HL-60/S4 (cell line): ENCODE data around the gene EPN2.

Experiments
- in situ Hi-C: fragments of 300-500 bp; cut with MboI; formaldehyde crosslinking; loops from 2 replicates; pipeline ENCODE4 v1.14.3; 2022; ENCODE audit warnings: low sequenced_read_pairs

EPN2 gene

DNA sequence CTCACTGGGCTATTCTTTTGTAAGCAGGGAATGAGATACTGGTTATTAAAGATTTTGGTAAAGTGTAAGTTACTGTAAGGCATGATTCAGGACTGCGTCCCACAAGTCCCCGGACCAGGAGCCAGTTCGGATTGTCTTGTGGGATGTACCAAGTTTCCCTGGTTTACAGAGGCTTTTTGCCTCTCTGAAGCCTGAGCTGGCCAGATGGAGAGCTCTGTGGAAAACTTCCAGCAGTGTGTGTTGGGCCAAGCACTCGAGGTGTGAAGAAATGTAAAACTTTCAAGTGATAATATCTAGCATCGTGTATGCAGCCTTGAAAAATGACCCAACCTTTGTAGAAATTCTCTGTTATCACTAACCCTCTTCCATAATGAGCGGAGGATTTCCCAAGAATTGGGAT, 2.4 kb downstream of the EPN2 start:
- in situ Hi-C loops = no loop called here

DNA sequence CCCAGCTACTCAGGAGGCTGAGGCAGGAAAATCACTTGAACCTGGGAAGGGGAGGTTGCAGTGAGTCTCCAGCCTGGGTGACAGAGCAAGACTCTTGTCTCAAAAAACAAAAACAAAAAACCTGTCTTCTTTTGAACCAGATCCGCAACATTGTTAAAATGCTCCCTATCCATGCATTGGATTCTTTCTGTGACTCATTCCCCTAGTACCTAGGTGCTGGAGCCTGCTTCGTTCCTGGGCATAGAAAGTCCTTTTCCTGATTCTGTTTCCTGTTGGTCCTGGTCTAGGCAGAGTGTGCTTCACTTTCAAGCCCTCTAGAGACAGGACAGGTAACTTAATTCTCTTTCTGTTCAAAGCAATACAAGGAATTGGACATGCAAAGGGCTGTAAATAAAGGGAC, 5.2 kb downstream of the EPN2 start:
- in situ Hi-C loops = no loop called here

DNA sequence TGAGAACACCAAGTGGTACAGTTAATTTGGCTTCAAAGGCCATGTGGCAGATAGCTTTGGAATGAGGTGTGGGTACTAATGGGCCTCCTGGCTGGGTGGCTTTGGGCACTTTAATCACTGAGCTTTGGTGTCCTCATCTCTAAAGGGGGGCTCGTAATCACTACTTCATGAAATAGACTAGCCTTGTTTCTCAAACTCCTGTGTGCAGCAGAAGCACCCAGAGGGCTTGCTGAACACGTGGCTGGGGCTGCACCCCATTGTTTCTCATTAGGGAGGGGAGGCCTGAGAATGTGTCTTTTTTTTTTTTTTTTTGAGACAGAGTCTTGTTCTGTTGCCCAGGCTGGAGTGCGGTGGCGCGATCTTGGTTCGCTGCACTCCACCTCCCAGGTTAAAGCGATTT, 5.8 kb downstream of the EPN2 start:
- in situ Hi-C loops = no loop called here

DNA sequence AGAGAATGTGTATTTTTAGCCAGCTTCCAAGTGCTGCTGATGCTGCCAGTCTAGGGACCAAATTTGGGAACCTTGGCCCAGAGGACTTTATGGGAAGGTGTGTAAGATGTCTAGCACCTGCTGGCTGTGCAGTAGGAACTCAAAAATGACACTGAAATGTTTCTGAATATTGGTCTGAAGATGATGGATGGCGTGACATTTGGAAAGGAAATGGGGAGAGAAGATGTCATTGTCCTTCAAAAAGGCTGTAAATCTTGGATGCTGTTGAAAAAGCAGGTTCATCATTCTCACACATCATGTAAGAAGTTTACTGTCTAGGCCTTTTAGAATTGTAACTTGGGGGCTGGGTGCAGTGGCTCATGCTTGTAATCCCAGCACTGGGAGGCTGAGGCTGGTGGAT, 6.7 kb downstream of the EPN2 start:
- in situ Hi-C loops = no loop called here

DNA sequence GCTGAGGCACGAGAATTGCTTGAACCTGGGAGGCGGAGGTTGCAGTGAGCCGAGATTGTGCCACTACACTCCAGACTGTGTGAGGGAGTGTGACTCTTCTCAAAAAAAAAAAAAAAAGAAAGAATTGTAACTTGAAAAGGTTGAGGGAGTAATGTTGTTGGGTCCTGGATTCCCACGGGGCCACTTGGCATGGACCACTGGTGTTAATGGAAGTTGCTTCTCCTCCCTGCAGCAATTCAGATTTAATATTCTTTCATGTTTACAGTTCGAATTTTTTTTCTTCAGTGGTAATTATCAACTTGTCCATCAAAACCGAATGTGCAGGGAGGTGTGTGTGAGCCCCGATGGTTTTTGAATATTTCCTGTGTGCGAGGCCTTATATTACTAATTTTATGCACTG, 7.2 kb downstream of the EPN2 start:
- in situ Hi-C loops = no loop called here

DNA sequence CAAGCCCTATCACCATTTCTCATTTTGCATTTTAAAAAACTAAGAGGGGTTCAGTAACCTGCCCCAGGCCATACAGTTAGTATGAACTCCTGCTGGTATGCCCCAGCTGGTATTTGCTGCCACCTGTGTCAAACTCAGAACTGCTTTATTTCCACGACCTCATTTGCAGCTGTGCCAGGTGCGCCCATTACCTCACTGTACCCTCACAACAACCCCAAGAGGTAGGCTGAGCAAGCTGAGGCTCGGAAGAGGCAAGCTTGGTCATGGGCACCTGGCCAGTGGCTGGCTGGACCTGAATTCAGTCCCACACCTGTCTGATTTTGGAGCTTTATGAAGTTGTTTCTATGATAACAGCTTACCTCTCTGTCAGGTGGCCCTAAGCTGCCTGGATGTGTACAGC, 7.6 kb downstream of the EPN2 start:
- in situ Hi-C loops = no loop called here

DNA sequence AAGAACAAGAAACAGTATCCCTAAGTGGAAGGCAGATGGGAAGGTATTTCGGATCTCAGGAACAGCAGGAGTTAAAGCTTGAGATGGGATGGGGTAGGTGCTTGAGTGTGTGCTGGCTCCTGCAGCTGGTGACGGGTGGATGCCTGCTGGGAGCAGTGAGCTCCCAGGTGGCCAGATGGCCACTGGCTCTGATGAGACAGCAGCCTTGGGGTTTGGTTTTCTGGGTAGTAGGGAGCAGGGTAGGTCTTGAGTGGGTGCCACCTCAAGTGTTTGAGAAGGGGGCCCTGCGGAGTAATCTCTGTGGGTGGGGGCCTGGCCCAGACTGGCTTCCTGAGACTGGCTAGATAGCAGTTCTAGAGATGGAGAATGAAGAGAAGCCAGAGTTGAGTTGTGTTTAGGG, 10.3 kb downstream of the EPN2 start:
- in situ Hi-C loops = no loop called here

DNA sequence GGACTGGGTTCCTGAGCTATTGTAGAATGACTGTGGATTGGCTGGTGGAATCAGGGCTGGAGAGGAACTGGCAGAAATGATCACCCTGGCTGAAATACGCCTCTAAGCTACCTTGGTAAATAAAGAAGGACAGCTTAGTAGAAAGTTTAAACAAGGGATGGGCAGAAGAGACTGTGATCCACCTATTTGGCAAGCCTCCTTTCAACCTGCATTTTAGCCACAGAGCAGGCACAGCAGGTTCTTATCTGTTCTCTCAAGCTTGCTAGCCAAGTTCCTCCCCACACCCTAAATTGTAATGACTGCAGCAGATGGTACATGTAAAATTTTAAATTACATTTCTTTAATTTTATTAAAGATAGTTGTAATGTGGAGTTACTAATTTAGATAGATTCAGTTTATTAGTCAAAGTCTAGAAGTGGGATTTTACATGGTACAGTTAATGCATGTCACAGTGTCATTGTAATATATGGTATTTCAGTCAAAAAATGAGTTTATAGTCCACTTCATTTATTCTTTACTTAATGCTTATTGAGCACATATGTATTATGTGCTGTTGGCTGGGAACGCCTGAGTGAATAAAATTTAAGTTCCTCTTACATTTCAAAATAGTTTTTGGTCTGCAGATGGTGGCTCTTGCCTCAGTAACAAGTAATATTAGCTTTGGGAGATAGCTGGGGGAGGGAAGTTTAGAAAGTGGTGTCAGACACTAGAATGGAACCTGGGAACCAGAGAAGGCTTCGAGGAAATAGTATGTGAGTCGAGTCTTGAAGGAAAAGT, 11.2 kb downstream of the EPN2 start:
- in situ Hi-C loops = no loop called here

DNA sequence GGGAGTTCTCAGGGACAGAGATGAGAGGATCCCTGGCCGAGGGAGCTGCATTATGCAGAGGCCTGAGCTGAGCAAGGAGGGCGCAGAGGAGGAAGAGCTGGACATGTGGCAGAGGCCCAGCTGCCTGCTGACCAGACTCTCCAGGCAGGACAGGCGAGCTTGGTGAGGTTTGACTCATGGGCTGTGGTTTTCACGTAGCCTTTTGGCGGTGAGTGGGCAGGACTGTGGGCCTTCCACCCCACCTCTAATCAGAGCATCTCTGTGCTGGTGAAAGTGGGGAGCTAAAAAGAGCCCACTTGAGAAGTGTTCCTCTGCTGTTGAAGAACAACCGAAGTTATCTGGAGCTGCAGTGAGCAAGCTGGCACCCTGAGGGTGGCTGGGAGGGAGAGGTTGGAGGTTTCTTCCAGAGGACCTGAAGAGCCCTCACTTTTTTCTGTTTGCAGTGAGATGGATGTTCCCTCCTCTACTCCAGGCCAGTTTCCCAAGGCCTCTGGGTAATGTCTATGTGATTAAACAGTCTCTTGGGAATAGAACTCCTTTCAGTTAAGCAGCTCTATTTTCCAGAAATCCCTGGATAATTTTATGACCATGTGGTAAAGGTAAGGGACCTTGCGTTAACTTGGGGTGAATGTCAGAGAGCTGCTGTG, 11.9 kb downstream of the EPN2 start:
- in situ Hi-C loops = no loop called here

DNA sequence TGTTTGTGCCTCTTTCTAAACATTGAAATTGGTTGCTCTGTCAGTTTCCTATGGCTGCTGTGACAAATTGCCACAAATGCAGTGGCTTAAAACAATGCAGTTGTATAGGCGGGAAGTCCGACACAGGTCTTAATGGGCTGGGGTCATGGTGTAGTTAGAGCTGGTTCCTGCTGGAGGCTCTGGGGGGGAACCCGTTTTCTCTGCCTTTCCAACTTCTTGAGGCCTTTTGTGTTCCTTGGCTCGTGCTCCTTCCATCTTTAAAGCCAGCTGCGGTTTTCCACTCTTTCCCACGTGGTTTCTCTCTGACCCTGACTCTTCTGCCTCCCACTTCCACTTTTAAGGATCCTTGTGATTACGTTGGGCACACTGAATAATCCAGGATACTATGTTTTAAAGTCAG, 12.5 kb downstream of the EPN2 start:
- in situ Hi-C loops = no loop called here

DNA sequence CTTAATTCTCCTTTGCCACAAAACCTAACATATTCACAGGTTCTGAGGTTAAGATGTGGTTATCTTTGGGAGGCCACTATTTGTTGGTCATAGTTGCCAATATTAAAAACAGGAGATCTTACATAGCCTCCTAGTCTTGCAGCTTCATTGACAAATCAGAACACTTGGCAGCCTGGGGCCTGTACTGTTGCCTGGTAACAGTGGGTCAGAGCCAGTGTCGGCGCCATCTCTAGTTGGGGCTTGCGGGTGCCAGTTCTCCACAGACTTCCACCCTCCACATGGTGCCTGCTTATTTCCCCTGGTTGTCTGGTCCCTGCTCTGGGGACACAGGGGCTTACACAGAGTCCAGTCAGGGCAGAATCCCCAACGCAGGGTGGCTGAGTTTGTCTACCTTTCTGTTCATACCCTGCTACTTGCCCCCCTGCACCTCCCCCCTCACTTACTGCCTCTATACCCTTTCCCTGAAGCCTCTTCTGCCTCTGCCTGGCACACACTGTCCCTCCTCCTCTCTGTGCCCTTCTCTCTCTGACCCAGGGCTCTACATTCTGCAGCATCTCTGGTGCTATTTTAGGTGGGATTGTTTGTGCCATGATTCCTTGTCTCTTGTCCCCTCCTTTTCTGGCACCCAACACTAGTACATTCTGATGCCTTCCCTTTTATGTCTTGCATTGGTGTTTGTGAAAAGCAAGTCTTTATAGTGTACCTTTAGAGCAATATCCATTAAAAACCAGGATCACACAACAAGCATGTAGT, 13.4 kb downstream of the EPN2 start:
- in situ Hi-C loops = no loop called here

DNA sequence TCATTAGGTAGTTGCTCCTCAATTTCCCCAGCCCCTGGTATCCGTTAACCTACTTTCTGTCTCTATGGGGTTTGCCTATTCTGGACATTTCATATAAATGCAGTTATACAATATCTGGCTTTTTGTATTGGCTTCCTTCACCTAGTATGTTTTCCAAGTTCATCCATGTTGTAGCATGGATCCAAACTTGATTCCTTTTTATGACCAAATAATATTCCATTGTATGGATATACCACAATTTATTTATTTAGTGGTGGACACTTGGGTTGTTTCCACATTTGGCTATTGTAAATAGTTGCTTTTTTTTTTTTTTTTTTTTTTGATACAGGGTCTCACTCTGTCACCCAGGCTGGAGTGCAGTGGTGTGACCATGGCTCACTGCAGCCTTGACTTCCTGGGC, 15.9 kb downstream of the EPN2 start:
- in situ Hi-C loops = no loop called here

DNA sequence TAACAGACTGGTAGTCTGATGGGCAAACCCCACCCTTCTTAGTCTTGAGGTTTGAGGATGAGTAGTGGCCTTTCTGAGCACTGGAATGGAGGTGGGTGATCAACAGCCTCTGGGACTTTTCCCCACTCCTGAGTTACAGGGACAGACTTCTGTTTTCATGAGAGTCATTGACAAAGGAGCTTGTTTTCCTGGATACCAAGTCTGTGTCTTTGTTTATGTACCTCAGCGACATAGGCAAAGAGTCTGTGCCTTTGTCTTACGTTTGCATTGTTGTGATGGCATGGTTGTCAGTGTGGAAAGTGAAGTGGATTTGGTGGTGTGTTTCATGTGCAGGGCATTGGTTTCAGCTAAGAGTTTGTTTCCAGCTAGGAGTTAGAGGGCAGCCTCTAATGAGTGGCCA, 17.5 kb downstream of the EPN2 start:
- in situ Hi-C loops = no loop called here

DNA sequence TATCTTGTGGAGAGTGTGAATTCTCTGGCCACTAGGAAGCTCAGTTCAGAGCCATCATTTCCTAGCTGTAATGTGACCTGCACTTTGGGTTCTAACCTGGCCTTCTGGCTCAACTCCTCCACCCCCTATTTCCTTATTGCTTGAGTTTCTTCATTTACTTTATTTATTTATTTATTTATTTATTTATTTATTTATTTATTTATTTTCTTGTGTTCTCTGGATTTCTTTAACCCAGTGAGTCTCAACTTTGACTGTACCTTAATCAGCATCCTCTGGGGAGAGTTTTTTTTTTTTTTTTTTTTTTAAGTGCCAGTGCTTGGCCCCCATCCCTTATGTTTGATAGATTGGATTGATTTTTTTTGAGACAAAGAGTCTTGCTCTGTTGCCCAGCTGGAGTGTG, 18.1 kb downstream of the EPN2 start:
- in situ Hi-C loops = no loop called here

DNA sequence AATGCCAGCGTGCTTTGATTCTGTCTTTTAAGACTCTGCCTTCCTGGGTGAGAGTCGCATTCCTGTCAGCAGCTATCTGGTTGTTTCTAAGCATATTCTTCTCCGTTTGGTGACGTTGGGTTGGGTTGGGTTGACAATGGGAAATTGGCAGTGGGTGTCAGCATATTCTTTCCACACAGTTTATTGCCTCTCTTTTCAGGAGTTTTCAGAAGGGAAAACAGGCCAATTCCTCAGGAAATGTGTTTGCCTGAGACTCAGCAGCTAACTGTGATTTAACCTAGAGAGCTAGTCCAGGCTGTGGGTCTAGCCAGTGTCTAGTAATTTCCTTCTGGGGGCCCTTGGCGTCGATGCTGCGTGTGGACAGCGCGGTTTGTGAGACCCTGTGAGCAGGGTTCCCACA, 21.2 kb downstream of the EPN2 start:
- in situ Hi-C loops = no loop called here

DNA sequence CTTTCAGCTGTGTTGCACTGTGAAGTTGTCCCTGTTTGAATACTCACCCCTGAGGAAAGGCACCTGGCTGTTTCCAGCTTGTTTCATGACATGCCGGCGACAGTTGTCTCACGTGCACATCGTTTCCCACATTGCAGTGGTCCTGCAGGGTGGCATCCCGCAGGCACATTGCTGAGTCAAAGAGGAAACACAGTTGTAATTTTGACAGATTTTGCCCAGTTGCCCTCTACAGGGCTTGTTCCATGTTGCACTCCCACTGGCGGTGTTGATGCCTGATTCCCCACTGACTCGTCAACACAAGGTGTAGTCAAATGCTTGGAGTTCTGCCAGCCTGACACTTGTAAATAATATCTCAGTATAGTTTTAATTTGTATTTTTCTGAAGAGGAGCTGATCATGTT, 23.8 kb downstream of the EPN2 start:
- in situ Hi-C loops = no loop called here

DNA sequence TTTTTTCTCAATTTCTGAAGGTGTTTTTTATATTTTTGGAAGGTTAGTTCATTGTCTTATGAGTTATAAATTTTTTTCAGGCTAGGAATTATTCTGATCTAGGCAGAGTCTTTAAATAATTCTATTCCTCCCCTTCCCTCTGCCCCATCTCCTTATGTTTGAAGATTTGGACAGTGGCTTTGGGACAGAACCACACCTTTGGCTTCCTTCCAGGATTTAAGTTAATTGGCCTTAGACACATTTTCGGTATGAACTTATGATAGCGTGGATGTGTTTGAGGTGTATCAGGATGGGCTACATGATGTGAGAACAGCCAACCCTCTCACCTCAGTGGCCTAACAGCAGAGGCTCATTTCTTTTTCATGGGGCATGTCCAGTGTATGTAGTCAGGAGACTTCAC, 24.3 kb downstream of the EPN2 start:
- in situ Hi-C loops = no loop called here

DNA sequence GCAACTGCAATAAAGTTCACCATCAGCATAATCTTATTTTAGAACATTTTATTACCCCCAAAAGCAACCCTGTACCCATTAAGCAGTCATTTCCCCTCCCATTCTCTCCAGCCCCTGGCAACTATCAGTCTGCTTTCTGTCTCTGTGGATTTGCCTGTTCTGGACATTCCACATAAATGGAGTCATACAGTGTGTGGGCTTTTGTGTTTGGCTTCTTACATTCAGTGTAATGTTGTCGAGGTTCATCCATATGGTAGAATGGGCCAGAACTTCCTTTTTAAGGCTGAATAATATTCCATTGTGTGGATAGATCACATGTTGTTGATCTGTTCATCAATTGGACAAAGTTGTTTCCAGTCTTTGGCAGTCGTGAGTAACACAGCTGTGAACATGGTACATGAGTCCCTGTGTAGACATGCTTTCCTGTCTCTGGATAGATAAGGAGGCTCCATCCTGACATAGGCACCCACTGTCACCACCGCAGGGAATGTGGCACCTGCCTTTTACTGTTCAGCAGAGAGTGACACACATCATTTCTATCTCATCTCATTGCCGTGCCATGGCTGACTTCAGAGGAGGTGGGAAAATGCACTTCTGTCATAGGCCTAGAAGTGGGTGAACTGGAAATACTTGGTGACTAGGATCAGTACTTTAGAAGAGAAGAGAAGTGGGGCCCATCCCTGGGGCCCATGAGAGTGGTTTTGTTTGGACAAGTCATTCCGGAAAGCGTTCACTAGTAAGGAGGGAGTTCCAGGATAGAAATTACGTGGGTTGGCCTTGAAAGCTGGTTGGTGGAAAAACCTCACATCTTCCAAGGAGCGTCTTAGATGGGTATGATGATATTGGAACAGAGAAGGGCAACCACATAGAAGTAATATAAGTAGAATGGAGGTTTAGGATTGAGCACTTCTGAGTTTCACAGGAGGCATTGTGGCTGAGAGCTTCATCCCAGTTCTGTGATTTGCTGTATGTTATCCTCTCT, 25.8 kb downstream of the EPN2 start:
- in situ Hi-C loops = no loop called here

DNA sequence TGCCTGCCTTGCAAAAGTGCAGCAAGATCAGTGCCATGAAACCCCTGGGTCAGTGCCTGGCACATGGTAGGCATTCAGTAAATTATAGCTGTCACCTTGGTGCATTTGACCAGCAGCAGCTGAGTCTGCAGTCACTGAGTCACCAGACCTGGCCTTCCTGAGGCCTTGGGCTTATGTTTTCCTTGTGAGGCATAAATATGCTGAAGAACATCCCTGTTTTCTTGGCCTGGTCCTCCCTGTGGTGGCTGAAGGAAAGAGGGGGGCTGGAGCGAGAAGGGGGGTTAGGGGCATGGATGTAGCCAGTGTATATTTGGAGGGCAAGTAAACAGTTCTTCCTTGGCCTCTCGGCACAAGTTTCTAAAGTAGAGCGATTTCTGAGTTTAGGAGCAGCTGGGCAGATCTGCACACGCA, 26.5 kb downstream of the EPN2 start:
- in situ Hi-C loops = no loop called here

DNA sequence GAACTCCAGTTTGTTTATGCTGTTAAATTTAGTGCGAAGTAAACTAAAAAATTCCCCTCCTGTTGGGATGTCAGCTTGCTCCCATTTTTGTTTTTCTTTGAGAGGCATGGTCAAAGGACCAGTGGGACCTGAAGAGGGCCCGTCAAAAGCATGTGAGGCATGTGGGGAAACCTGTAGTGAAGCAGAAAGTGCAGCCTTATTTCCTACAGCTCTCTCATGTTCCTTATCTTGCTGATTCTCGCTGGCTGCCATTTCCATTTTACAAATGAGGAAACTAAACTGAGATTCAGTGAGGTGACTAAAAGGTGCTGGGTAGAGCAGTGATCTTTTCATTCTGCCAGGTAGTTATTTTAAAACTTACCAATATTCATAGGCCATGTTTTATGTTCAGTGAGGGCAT, 27.1 kb downstream of the EPN2 start:
- in situ Hi-C loops = no loop called here

DNA sequence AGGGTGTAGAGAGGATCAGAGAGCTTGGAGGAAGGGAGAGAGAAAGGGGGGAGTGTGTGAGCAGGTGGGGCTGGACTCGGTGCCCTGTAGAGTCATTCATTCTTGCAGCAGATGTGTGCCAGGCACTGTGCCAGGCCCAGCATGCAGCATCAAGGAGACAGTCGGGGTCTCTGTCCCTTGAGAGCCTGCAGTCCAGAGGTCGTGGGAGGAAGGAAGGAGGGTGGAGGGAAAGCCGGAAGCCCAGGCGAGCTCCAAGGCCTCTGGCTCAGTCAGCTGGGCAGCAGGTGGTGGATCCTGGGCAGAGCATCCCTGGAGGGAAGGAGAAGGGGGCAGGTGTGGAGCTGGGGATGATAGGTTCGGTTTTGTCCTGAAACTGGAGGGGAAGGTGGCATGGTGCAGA, 27.5 kb downstream of the EPN2 start:
- in situ Hi-C loops = no loop called here
